ENCODE measurements around the gene FERD3L. TPM values are rescaled to one million over a fixed set of nuclear protein-coding genes. Genes with fewer than 3 reads are reported as not detected.
A peak's percentile ranks its signal among the peaks of the same experiment; 100 is the strongest.

FERD3L gene
- total and polyA plus RNA-seq, 8 donors, result not detected

DNA sequence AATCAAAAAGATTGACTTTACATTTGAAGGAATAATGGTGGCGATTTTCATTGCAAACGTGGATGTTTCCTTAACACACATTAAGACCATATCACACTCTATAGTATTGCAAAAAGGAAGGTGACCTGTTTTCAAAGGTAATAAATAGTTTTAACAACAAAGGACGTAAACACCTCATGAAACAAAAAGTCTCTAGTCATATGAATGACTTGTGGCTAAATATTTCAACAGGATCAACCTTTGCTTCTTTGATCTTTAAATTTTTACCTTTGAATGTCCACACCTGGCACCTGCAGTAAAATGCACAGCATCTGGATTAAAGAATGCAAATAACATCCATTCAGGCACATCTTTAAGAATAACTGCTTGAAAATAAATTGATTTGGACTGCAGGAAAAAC is 30.0 kb upstream of the FERD3L start:
- Histone ChIP-seq H3K4me1 (no peaks in the 10 kb centered on the region), H3K27me3 (no peaks in the 10 kb centered on the region), H3K9me3 (no peaks in the 10 kb centered on the region), H3K27ac (no peak overlapping the region), H3K4me3 (no peak overlapping the region), H3K36me3 (no peaks in the 10 kb centered on the region)
- TF ChIP-seq, protein P1, sequence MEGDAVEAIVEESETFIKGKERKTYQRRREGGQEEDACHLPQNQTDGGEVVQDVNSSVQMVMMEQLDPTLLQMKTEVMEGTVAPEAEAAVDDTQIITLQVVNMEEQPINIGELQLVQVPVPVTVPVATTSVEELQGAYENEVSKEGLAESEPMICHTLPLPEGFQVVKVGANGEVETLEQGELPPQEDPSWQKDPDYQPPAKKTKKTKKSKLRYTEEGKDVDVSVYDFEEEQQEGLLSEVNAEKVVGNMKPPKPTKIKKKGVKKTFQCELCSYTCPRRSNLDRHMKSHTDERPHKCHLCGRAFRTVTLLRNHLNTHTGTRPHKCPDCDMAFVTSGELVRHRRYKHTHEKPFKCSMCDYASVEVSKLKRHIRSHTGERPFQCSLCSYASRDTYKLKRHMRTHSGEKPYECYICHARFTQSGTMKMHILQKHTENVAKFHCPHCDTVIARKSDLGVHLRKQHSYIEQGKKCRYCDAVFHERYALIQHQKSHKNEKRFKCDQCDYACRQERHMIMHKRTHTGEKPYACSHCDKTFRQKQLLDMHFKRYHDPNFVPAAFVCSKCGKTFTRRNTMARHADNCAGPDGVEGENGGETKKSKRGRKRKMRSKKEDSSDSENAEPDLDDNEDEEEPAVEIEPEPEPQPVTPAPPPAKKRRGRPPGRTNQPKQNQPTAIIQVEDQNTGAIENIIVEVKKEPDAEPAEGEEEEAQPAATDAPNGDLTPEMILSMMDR (IDR thresholded peaks at IDR 0.05), result no peak
- intact Hi-C loops (cut with DNase I), result no loop called here
- ATAC-seq (no peak), DNase-seq (no peak), FAIRE-seq (no peak)
- 21% methylated on average over 3 of the region's 3 CpGs for WGBS, 2 donors

DNA sequence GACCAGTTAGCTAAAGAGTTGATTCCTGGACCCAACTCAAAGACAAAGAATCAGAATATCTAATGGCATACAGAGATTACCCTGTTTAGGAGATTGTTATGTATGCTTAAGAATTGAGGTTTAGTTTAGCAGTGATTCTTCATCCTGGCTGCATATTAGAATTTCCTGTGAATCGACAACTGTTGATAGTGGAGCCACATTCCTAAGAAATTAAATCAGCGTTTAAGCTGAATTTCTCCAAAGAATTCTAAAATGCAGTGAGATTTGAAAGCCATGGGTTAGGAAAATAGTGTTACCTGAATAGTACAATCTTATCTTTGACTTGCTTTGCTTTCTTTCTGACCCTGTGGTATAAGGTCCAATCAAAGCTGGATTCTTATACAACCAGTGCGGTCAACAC is 16.4 kb upstream of the FERD3L start:
- Histone ChIP-seq H3K4me1 (no peaks in the 10 kb centered on the region), H3K36me3 (no peaks in the 10 kb centered on the region), H3K27me3 (peaks cover 0 to 2% (median 0%) of the 10 kb centered on the region in 4 donors), H3K4me3 (no peak overlapping the region), H3K9me3 (no peaks in the 10 kb centered on the region), H3K27ac (no peak overlapping the region)
- ATAC-seq (no peak), DNase-seq (no peak), FAIRE-seq (no peak)
- 51 to 61% methylated on average over 3 of the region's 3 CpGs for WGBS, 2 donors
- intact Hi-C loops (cut with DNase I), result no loop called here
- TF ChIP-seq, protein P1 (IDR thresholded peaks at IDR 0.05), result no peak

DNA sequence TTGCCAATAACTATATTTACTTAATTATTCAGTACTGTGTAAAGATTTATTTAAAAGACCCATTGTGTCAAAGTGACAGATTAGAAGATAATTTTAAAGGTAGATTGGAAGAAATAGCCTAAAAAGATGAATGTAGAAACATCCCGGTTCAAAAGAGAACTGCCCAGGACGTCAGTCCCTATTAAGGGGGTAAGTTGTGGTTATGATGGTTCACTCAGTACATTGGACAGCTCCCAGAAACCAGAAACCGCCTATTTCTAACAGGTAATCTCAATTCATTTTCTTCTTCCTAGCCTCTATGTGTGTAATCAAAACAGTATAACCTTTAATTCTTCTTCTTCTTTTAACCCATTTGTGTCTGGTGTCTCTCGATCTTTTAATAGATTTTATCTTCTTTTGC is 1.5 kb upstream of the FERD3L start:
- WGBS, 2 donors, result 2 to 5% methylated on average over 4 of the region's 4 CpGs
- Histone ChIP-seq H3K27ac (no peak overlapping the region), H3K4me1 (no peaks in the 10 kb centered on the region), H3K27me3 (peaks cover 0 to 29% (median 8%) of the 10 kb centered on the region in 4 donors), H3K4me3 (no peak overlapping the region), H3K9me3 (no peaks in the 10 kb centered on the region), H3K36me3 (no peaks in the 10 kb centered on the region)
- no peak for ATAC-seq
- TF ChIP-seq, protein P1 (IDR thresholded peaks at IDR 0.05), result no peak
- intact Hi-C loops (cut with DNase I), result no loop called here
- no peak for DNase-seq
- no peak for FAIRE-seq

DNA sequence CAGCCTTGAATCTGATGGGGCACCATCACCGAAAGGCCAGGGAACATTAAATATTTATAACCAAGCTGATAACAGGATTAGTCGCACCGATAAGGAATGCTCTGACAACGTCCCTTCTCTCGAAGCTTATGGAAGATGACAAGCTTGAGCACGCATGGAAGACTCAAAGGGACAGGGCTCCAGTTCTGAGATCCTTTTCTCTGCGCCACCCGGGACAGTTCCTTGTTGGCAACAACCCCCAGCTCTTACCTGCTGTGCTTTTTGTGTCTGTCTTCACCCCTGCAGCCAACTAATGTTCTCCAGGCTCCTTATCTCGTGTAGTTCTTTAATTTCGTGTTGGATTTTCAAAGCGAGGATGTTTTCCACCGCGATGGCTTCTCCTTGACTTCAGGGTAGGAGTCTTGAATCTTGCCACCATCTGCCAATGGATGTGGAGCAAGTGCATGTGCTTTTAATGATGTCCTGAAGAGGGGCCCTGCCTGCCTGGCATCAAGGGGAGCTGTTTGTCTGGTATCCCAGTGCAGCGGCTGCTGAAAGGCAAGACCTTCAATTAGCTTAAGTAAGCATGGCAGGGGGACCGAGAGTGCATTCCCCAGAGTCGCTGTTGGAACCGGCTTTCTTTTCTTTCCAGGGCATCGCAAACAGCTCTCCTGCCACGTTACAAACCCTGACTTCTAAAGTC is 354 bp upstream of the FERD3L start:
- intact Hi-C loops (cut with DNase I), result no loop called here
- no peak overlapping the region for H3K27ac ChIP-seq
- DNase-seq, result peak in 1 of 6 donors; percentile 12
- ATAC-seq, result no peak
- H3K4me1 ChIP-seq, result no peaks in the 10 kb centered on the region
- peaks cover 0 to 35% (median 8%) of the 10 kb centered on the region in 4 donors for H3K27me3 ChIP-seq
- TF ChIP-seq, protein P1 (IDR thresholded peaks at IDR 0.05), result no peak
- WGBS, 2 donors, result 2 to 5% methylated on average over 19 of the region's 19 CpGs
- no peak overlapping the region for H3K4me3 ChIP-seq
- no peaks in the 10 kb centered on the region for H3K9me3 ChIP-seq
- H3K36me3 ChIP-seq, result no peaks in the 10 kb centered on the region
- FAIRE-seq, result no peak

DNA sequence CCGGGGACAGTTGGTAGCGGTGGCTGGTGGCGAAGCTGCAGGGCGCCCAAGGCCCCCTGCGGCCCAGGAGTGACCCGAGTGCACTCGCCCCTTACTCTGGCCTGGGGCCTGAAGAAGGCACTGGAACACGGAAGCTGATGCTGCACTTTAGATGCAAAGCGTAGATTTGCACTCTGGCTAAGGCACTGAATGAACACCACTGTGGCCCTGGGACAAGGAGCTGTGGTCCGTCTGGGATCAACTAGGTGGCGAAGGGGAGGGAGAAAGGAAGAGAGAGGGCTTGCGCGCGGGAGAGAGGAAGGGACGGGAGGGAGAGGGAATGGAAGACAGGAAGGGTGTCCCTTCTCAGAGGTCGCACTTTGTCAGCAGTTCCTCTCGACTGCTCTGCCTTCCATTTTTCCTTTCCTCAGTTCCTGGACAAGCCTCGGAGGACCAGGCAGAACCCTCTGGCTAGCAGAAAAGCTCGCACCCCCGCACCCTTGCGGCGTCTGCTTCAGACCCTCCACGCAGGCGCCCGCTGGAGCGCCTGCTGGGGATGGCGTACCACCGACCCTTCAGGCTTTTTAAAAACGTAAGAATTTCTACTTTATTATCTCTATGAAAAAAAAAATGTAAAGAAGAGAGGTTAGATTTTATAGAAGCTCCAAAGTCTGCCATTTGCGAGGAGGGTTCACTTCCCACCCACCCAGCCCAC is 1.2 kb downstream of the FERD3L start:
- no peak for ATAC-seq

More for the DNA sequence above, 1.2 kb downstream of the FERD3L start:
- Histone ChIP-seq H3K4me1 (no peaks in the 10 kb centered on the region), H3K4me3 (no peak overlapping the region), H3K27ac (no peak overlapping the region), H3K36me3 (no peaks in the 10 kb centered on the region), H3K9me3 (no peaks in the 10 kb centered on the region), H3K27me3 (peaks cover 0 to 30% (median 8%) of the 10 kb centered on the region in 4 donors)
- no peak for DNase-seq
- 3% methylated on average over 28 to 30 of the region's 30 CpGs for WGBS, 2 donors
- TF ChIP-seq, protein P1 (IDR thresholded peaks at IDR 0.05), result no peak
- intact Hi-C loops (cut with DNase I), result no loop called here
- FAIRE-seq, result no peak

All from pancreas (tissue), 10 donors.